H1 (cell line): ENCODE data around the gene IRF9. TPM values are rescaled to one million over a fixed set of nuclear protein-coding genes. Genes with fewer than 3 reads are reported as not detected.

Source experiments
- CTCF ChIA-PET: fragments of 300-600 bp; sonication (Branson Sonifier 250); formaldehyde crosslinking; loops from one replicate; lab custom pipeline; 2021; ENCODE audit not compliant: partially characterized antibody; lab: Charles Lee
- POLR2A ChIA-PET: fragments of 300-600 bp; sonication (Branson Sonifier 250); formaldehyde crosslinking; loops from one replicate; lab custom pipeline; 2021; ENCODE audit warnings: inconsistent platforms; ENCODE audit not compliant: partially characterized antibody; lab: Charles Lee
- DNase-seq, 2 experiments: peaks; one replicate each; pipeline versions ENCODE4 v3.0.0 to v3.0.0-alpha.2; 2010 to 2022; ENCODE audit warnings: low spot score in 2 of 2, low read depth in 1 of 2, mixed read lengths in 1 of 2
- FAIRE-seq: peaks from 2 replicates; lab custom pipeline; 2011; peaks lifted over from hg19 to GRCh38; lab: Jason Lieb, UNC
- H2AFZ ChIP-seq: 2 replicates; pipeline ENCODE4 v1.8.1; 2012; ENCODE audit warnings: low read length, inconsistent platforms
- H2AK5ac ChIP-seq: 2 replicates; pipeline ENCODE4 v1.6.1; 2013; ENCODE audit warnings: low read depth, low read length
- H2BK120ac ChIP-seq: replicated peaks from 2 replicates; pipeline ENCODE3; 2013; ENCODE audit warnings: low read depth, low read length, inconsistent platforms
- H2BK12ac ChIP-seq: 2 replicates; pipeline ENCODE4 v1.6.1; 2013; ENCODE audit warnings: low read depth, low read length
- H2BK15ac ChIP-seq: 2 replicates; pipeline ENCODE4 v1.6.1; 2013; ENCODE audit warnings: low read length
- H2BK20ac ChIP-seq: 2 replicates; pipeline ENCODE4 v1.6.1; 2013; ENCODE audit warnings: low read length
- H2BK5ac ChIP-seq: 2 replicates; pipeline ENCODE4 v1.6.1; 2013; ENCODE audit warnings: low read depth, low read length
- H3K14ac ChIP-seq: 2 replicates; pipeline ENCODE4 v1.6.1; 2013; ENCODE audit warnings: inconsistent platforms; ENCODE audit not compliant: insufficient read length
- H3K18ac ChIP-seq: 2 replicates; pipeline ENCODE4 v1.6.1; 2013; ENCODE audit warnings: low read length; ENCODE audit errors: extremely low read depth
- H3K23ac ChIP-seq: 2 replicates; pipeline ENCODE4 v1.6.1; 2013; ENCODE audit warnings: inconsistent platforms; ENCODE audit not compliant: insufficient read length
- H3K23me2 ChIP-seq: 2 replicates; pipeline ENCODE4 v1.6.1; 2013; ENCODE audit warnings: low read depth, low read length
- H3K27ac ChIP-seq: 2 replicates; pipeline ENCODE4 v1.6.1; 2011; ENCODE audit warnings: low read depth, low read length, inconsistent platforms
- H3K27me3 ChIP-seq, 4 experiments: replicated peaks in 1 of 4; 1 replicate in 1 of 4; 2 replicates in 3 of 4; pipeline versions ENCODE4 v1.6.1 to v1.8.1; 2011 to 2013; ENCODE audit warnings: low read length in 3 of 4, mild to moderate bottlenecking in 3 of 4, inconsistent platforms in 2 of 4, mixed read lengths in 2 of 4, moderate library complexity in 1 of 4; ENCODE audit not compliant: control insufficient read depth in 3 of 4, insufficient read depth in 3 of 4; ENCODE audit errors: extremely low read depth in 1 of 4
- H3K36me3 ChIP-seq, 4 experiments: 2 replicates each; pipeline versions ENCODE4 v1.6.1 to v1.8.1; 2011 to 2013; ENCODE audit warnings: mild to moderate bottlenecking in 4 of 4, low read length in 3 of 4, moderate library complexity in 2 of 4, control low read depth in 1 of 4, inconsistent platforms in 1 of 4; ENCODE audit not compliant: insufficient read depth in 4 of 4, control insufficient read depth in 2 of 4
- H3K4ac ChIP-seq: replicated peaks from 2 replicates; pipeline ENCODE3; 2013; ENCODE audit warnings: low read length, low read depth, mixed read lengths, inconsistent platforms; ENCODE audit not compliant: insufficient read length
- H3K4me1 ChIP-seq, 4 experiments: replicated peaks in 1 of 4; 1 replicate in 1 of 4; 2 replicates in 3 of 4; pipeline versions ENCODE4 v1.6.1 to v1.8.1; 2011 to 2013; ENCODE audit warnings: low read length in 3 of 4, inconsistent platforms in 2 of 4, mixed read lengths in 1 of 4; ENCODE audit not compliant: insufficient read depth in 4 of 4, control insufficient read depth in 3 of 4
- H3K4me2 ChIP-seq, 2 experiments: 2 replicates each; pipeline versions ENCODE4 v1.6.1 to v1.8.1; 2011 to 2013; ENCODE audit warnings: low read depth in 2 of 2, low read length in 2 of 2, control low read depth in 1 of 2, inconsistent platforms in 1 of 2, mild to moderate bottlenecking in 1 of 2; ENCODE audit not compliant: insufficient read depth in 1 of 2
- H3K4me3 ChIP-seq, 4 experiments: fragments of 200-600, 300-600 bp in 1 of 4; sonication (generic), shearing (Covaris generic), sonication (Bioruptor Twin) in 1 of 4; 2 replicates each; pipeline versions ENCODE4 v1.5.1 to v1.8.1; 2011 to 2016; ENCODE audit warnings: low read length in 4 of 4, low read depth in 3 of 4, control low read depth in 2 of 4, inconsistent platforms in 2 of 4, mild to moderate bottlenecking in 2 of 4, mixed read lengths in 1 of 4, moderate library complexity in 1 of 4; ENCODE audit not compliant: insufficient read depth in 2 of 4; ENCODE audit errors: extremely low read depth in 1 of 4
- H3K56ac ChIP-seq: replicated peaks from 2 replicates; pipeline ENCODE3; 2013; ENCODE audit warnings: low read depth, mild to moderate bottlenecking, mixed read lengths, low read length, inconsistent platforms; ENCODE audit not compliant: insufficient read length
- H3K79me1 ChIP-seq: 2 replicates; pipeline ENCODE4 v1.6.1; 2013; ENCODE audit warnings: low read depth, low read length, control low read depth
- H3K79me2 ChIP-seq, 2 experiments: 2 replicates each; pipeline versions ENCODE4 v1.6.1 to v1.8.1; 2012 to 2013; ENCODE audit warnings: low read length in 2 of 2, mild to moderate bottlenecking in 2 of 2, inconsistent platforms in 1 of 2; ENCODE audit not compliant: insufficient read depth in 2 of 2, control insufficient read depth in 1 of 2
- H3K9ac ChIP-seq, 4 experiments: replicated peaks in 1 of 4; 1 replicate in 1 of 4; 2 replicates in 3 of 4; pipeline versions ENCODE4 v1.6.1 to v1.8.1; 2011 to 2013; ENCODE audit warnings: low read depth in 3 of 4, low read length in 3 of 4, control low read depth in 2 of 4, mild to moderate bottlenecking in 2 of 4, moderate library complexity in 2 of 4, inconsistent platforms in 1 of 4; ENCODE audit errors: extremely low read depth in 1 of 4
- H3K9me3 ChIP-seq, 2 experiments: 2 replicates each; pipeline versions ENCODE4 v1.6.1 to v1.8.1; 2012 to 2013; ENCODE audit warnings: mild to moderate bottlenecking in 2 of 2, moderate library complexity in 2 of 2, control low read depth in 1 of 2, inconsistent platforms in 1 of 2, low read depth in 1 of 2, low read length in 1 of 2, mixed read lengths in 1 of 2; ENCODE audit not compliant: insufficient read depth in 2 of 2
- H4K20me1 ChIP-seq, 2 experiments: replicated peaks in 1 of 2; 2 replicates each; pipeline versions ENCODE3 to v1.8.1; 2011 to 2013; ENCODE audit warnings: inconsistent platforms in 2 of 2, low read length in 2 of 2, mild to moderate bottlenecking in 1 of 2; ENCODE audit not compliant: insufficient read depth in 2 of 2, control insufficient read depth in 1 of 2
- H4K5ac ChIP-seq: 2 replicates; pipeline ENCODE4 v1.6.1; 2013; ENCODE audit warnings: low read length, low read depth, mixed read lengths, inconsistent platforms; ENCODE audit not compliant: insufficient read length
- H4K8ac ChIP-seq: 2 replicates; pipeline ENCODE4 v1.8.0; 2013; ENCODE audit warnings: mild to moderate bottlenecking, moderate library complexity, low read length, inconsistent platforms; ENCODE audit not compliant: insufficient read depth; ENCODE audit errors: extremely low read depth
- H4K91ac ChIP-seq: replicated peaks from 2 replicates; pipeline ENCODE3; 2013; ENCODE audit warnings: low read length, mixed read lengths, inconsistent platforms; ENCODE audit not compliant: insufficient read length
- EGR1 ChIP-seq: IDR thresholded peaks from 2 replicates; pipeline ENCODE4 v1.6.1; 2011; ENCODE audit warnings: low read depth, low read length, borderline replicate concordance
- EZH2 ChIP-seq: fragments of 200-600 bp; sonication (generic); IDR thresholded peaks from 2 replicates; pipeline ENCODE4 v1.7.1; 2012; ENCODE audit warnings: low read depth, mild to moderate bottlenecking, moderate library complexity, low read length, inconsistent platforms; ENCODE audit not compliant: severe bottlenecking
- ZNF274 ChIP-seq: IDR thresholded peaks from 2 replicates; pipeline ENCODE4 v1.7.0; 2012; ENCODE audit warnings: low read length, borderline replicate concordance; ENCODE audit errors: extremely low read depth
- WGBS, 2 experiments: shearing (Covaris generic) in 1 of 2; methylation state at CpG; one replicate each; pipeline versions ENCODE4 v1.1.6 to v1.1.7; 2013 to 2015; ENCODE audit warnings: low lambda C conversion rate in 2 of 2, mixed read lengths in 2 of 2, inconsistent platforms in 1 of 2, low coverage in 1 of 2, missing lambda C conversion rate in 1 of 2; ENCODE audit not compliant: insufficient replicate concordance in 2 of 2, insufficient coverage in 1 of 2, insufficient read length in 1 of 2; ENCODE audit errors: extremely low coverage in 1 of 2, missing lambda C conversion rate in 1 of 2; 5-methylcytosine and 5-hydroxymethylcytosine counted together
- polyA plus RNA-seq, 7 experiments: library from polyadenylated mRNA; depleted of rRNA in 3 of 7; stranded (reverse) in 5 of 7; unstranded in 2 of 7; fragments of >200 nt in 5 of 7; fragments of 200-250 nt in 2 of 7; gene quantifications; 1 replicate in 5 of 7; 2 replicates in 1 of 7; 4 replicates in 1 of 7; pipeline versions ENCODE4 v1.2.1 to v1.2.3, GENCODE V29; 2011 to 2013; ENCODE audit warnings: missing spikeins in 2 of 7, mixed read lengths in 2 of 7
- total RNA-seq: library from RNA; stranded (reverse); fragmentation: NEBNext Ultra II Directional; extraction: Animal tissue kit (Norgen Biotek cat#: 25700); gene quantifications from 2 replicates; pipeline ENCODE4 v1.2.1, GENCODE V29; 2021

The IRF9 gene
- total and polyA plus RNA-seq, 2 of the 8 experiments (the other 6 are each of a cell fraction or from before 2014, with no cell fraction given), result 11.4 to 13.2 TPM

GRCh38 chr14:24162093-24162492 lies 1.0 kb downstream of the IRF9 start:
- ChIA-PET POLR2A (interaction anchor here (1.1 to 7.6 kb wide), 17 partner anchors 8 to 157 kb away, joined by 3 to 93 read pairs (median 12); partner anchors contain the start of genes CHMP4A, EMC9, GMPR2 and NEDD8), CTCF (interaction anchor here (0.7 to 3.3 kb wide), 21 partner anchors 9 to 135 kb away, joined by 3 to 24 read pairs (median 5); partner anchors contain the start of genes DCAF11, NRL, PSME2 and RNF31)
- H2BK15ac ChIP-seq, result no peak overlapping the region
- H2BK20ac ChIP-seq, result no peak overlapping the region
- no peak overlapping the region for H2AK5ac ChIP-seq
- H3K79me1 ChIP-seq, result no peaks in the 10 kb centered on the region
- peaks cover 0 to 10% (median 2%) of the 10 kb centered on the region in 4 experiments; a peak in 3 of 7 replicates for H3K4me1 ChIP-seq
- no peak overlapping the region for H4K8ac ChIP-seq
- no peak overlapping the region for H3K27ac ChIP-seq
- H2AFZ ChIP-seq, result no peak overlapping the region
- no peak overlapping the region for H3K56ac ChIP-seq
- H3K27me3 ChIP-seq, result no peaks in the 10 kb centered on the region
- no peak overlapping the region for H3K14ac ChIP-seq
- DNase-seq (no peak), FAIRE-seq (no peak)
- H3K9me3 ChIP-seq, result no peaks in the 10 kb centered on the region
- H3K18ac ChIP-seq, result no peak overlapping the region
- H4K20me1 ChIP-seq, result peaks cover 0 to 16% of the 10 kb centered on the region in 2 experiments
- H3K36me3 ChIP-seq, result peaks cover 15 to 38% (median 24%) of the 10 kb centered on the region in 4 experiments
- 95% methylated on average over 8 of the region's 8 CpGs; no CpG with 5 or more reads in 1 of the 2 experiments for WGBS, 2 experiments
- H3K79me2 ChIP-seq, result no peaks in the 10 kb centered on the region
- 0 out of 2 replicates have a peak, but pooled peaks cover 2% of the 10 kb centered on the region for H3K23me2 ChIP-seq
- no peak overlapping the region for H4K91ac ChIP-seq
- H3K23ac ChIP-seq, result no peak overlapping the region
- H4K5ac ChIP-seq, result no peak overlapping the region
- H3K9ac ChIP-seq, result no peak overlapping the region; a peak in 1 of 7 replicates
- H2BK120ac ChIP-seq, result no peak overlapping the region
- H2BK5ac ChIP-seq, result 0 out of 2 replicates have a peak overlapping the region, but pooled peaks have one; percentile 16
- H3K4me2 ChIP-seq, result no peak overlapping the region; a peak in 1 of 4 replicates
- 0 out of 2 replicates have a peak overlapping the region, but pooled peaks have one; percentile 23 for H2BK12ac ChIP-seq
- H3K4ac ChIP-seq, result no peak overlapping the region
- H3K4me3 ChIP-seq, result no peak overlapping the region
- TF ChIP-seq ZNF274, result no peak
- no peak for TF ChIP-seq EZH2
- no peak for TF ChIP-seq EGR1
